ENCODE results near the gene UBE2N. TPM values are rescaled to one million over a fixed set of nuclear protein-coding genes. Genes with fewer than 3 reads are reported as not detected.
"Not testable (repeated sequence)": the region's sequence is repeated elsewhere in the genome, so short reads cannot be mapped to it uniquely, and the experiment has no call there.

UBE2N gene
- total RNA-seq, 1 donor from 2014 or later: 80.5 TPM

- no peak for DNase-seq (ENCODE audit: low spot score)
Observed at GRCh38 chr12:93380480-93381121, 61.1 kb downstream of the UBE2N start.

GRCh38 chr12:93379981-93380361 lies 61.8 kb downstream of the UBE2N start:
- no peak for DNase-seq (ENCODE audit: low spot score)

- no peak for DNase-seq (ENCODE audit: low spot score)
Observed at GRCh38 chr12:93379326-93379980, 62.3 kb downstream of the UBE2N start.

- DNase-seq (ENCODE audit: low spot score): no peak
Observed at GRCh38 chr12:93378998-93379325, 62.8 kb downstream of the UBE2N start.

GRCh38 chr12:93378196-93378997 lies 63.4 kb downstream of the UBE2N start:
- DNase-seq (ENCODE audit: low spot score): not testable (repeated sequence)

GRCh38 chr12:93377252-93378195 lies 64.2 kb downstream of the UBE2N start, which contains the start of gene NUDT4:
NUDT4 (plus strand) TSS chr12:93377925; CDS start chr12:93378323, 398 bp downstream.
- peak; percentile 98 for DNase-seq (ENCODE audit: low spot score)

GRCh38 chr12:93376436-93377251 lies 65.1 kb downstream of the UBE2N start:
- DNase-seq (ENCODE audit: low spot score): peak; percentile 52

GRCh38 chr12:93375906-93376305 lies 65.8 kb downstream of the UBE2N start:
- DNase-seq (ENCODE audit: low spot score): no peak

GRCh38 chr12:93373961-93374656 lies 67.6 kb downstream of the UBE2N start:
- peak; percentile 61 for DNase-seq (ENCODE audit: low spot score)

- no peak for DNase-seq (ENCODE audit: low spot score)
Observed at GRCh38 chr12:93370947-93371346, 70.8 kb downstream of the UBE2N start.

GRCh38 chr12:93369505-93369904 lies 72.2 kb downstream of the UBE2N start:
- DNase-seq (ENCODE audit: low spot score): no peak

- DNase-seq (ENCODE audit: low spot score): no peak
Observed at GRCh38 chr12:93368766-93369165, 73.0 kb downstream of the UBE2N start.

- no peak for DNase-seq (ENCODE audit: low spot score)
Observed at GRCh38 chr12:93366422-93366821, 75.3 kb downstream of the UBE2N start.

GRCh38 chr12:93365616-93366405 lies 75.9 kb downstream of the UBE2N start:
- DNase-seq (ENCODE audit: low spot score): no peak

- no peak for DNase-seq (ENCODE audit: low spot score)
Observed at GRCh38 chr12:93363841-93364297, 77.9 kb downstream of the UBE2N start.

GRCh38 chr12:93361151-93361919 lies 80.4 kb downstream of the UBE2N start:
- no peak for DNase-seq (ENCODE audit: low spot score)

- DNase-seq (ENCODE audit: low spot score): no peak
Observed at GRCh38 chr12:93360688-93361087, 81.1 kb downstream of the UBE2N start.

- DNase-seq (ENCODE audit: low spot score): no peak
Observed at GRCh38 chr12:93358821-93359220, 82.9 kb downstream of the UBE2N start.

Measured in mucosa of gallbladder (tissue), 1 donor.